WTC11 (cell line): ENCODE data around the gene LPP.

Experiments used
- FOXP4 ChIP-seq: sonication (generic); formaldehyde crosslinking; IDR thresholded peaks from 2 replicates; pipeline ENCODE4 v1.8.0; 2022; ENCODE audit warnings: mild to moderate bottlenecking, missing genetic modification reagents
- MAX ChIP-seq: sonication (generic); formaldehyde crosslinking; IDR thresholded peaks from 2 replicates; pipeline ENCODE4 v1.8.0; 2022; ENCODE audit warnings: mild to moderate bottlenecking, missing genetic modification reagents
- STAT6 ChIP-seq: sonication (generic); formaldehyde crosslinking; conservative IDR thresholded peaks from 2 replicates; pipeline ENCODE4 v1.8.1; 2023; ENCODE audit warnings: mild to moderate bottlenecking, low read depth, missing genetic modification reagents, moderate library complexity

GRCh38 chr3:188798556-188799145 lies 644.7 kb downstream of the LPP start:
- TF ChIP-seq FOXP4 (CRISPR knock-in tag), result no peak
- no peak for TF ChIP-seq MAX (CRISPR knock-in tag)
- no peak for TF ChIP-seq STAT6 (CRISPR knock-in tag)
